ENCODE measurements around the gene KLHDC7B.

The KLHDC7B gene

DNA sequence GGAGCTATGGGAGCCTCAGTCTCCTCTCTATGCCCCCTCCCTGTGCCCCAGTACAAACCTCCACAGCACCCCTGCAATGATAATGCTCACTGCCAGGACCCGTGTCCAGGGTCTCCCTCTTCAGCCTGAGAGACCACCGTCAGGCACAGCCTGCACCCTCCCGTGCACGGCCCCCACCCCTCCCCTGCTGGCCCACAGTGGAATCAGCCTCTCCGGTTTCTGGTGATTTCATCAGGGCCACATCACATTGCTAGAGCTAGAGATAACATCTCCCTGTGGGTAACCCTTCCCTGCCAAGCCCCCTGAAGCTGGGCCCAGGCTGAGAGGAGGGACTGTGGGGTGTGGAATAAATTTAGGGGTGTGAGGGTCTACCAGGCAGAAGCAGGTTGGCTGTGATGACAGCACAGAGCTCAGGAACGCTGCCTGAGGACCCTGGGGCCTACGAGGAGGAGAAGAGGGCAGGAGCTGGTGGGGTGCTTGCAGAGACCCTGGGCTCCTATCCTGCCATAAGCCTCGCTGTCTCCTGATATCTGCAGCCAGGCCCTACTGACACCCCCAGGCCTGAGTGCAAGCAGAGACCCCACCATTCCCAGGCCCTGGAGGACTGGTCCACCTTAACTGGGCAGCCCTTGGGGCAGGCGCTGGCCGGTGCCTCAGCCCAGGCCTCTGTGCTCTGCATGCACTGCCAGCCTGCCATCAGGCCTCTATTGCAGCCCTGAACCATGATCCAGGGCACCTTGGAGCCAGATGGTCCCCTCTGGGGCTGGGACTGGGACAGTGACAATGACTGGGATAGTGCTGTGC is at the start of gene KLHDC7B:
Gene KLHDC7B, plus strand, starts transcription at position 378 of the 804 bp plus-strand sequence. Its CDS starts 345 bp downstream, at position 723.
- in situ Hi-C loops (cut with MboI; ENCODE audit: low sequenced_read_pairs), result no loop called here

DNA sequence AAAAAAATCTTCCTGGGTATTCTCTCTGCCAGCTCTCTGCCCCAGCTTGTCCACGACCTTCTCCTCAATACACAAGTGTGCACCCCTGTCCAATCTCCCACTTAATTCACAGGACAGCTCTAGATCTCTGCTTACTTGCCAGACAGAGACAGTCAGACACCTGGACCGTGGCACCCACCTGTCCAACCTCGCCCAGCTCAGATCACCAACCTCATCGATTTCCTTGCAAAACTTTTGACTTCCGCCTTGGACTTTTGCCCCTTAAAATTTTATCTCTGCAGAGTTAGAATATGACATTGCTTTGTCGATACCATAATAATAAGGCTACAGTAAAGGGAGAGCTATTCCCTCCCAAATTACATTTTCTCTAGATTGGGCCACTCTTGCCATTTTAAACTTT is 48.6 kb upstream of the KLHDC7B start:
- in situ Hi-C loops (cut with MboI; ENCODE audit: low sequenced_read_pairs), result no loop called here

DNA sequence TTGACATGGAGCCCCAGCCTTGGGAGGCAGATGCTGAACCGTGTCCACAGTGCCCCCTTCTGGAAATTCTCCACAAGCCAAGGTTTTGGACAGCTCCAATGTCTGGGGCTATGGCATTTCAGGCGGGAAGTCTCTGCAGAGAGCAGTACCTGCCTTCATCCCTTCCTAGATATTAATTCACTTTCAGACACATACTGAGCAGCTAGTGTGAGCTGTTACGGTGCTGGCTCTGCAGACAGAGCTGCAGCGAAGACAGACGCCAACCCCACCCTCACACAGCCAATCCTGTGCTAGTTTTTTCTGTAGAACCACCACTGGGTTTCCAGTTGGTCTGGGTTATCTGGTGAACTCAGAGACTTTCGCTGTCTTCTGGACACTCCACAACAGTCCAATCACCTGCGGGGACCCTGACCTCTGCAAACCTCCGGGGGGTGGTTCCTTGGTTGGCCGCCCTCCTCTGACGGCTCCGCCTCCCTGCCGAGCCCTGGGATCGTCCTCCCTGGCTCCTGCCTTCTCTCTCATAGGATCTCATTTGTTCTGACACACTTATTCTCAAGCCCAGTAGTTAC is 47.3 kb upstream of the KLHDC7B start:
- in situ Hi-C loops (cut with MboI; ENCODE audit: low sequenced_read_pairs), result no loop called here

DNA sequence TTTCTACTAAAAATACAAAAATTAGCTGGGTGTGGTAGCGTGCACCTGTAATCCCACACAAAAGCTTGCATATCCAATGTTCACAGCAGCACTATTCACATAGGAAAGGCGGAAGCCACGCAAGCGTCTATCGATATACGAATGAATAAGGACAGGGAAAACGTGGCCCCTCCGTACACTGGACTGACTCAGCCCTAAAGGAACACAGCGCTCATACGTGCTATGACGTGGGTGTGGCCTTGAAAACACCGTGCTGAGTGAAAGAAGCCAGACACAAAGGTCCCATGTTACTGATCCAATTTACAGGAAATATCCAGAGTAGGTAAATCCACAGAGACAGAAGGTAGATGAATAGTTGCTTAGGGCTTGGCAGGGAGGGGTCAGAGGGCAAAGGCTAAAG is 45.2 kb upstream of the KLHDC7B start:
- in situ Hi-C loops (cut with MboI; ENCODE audit: low sequenced_read_pairs), result no loop called here

DNA sequence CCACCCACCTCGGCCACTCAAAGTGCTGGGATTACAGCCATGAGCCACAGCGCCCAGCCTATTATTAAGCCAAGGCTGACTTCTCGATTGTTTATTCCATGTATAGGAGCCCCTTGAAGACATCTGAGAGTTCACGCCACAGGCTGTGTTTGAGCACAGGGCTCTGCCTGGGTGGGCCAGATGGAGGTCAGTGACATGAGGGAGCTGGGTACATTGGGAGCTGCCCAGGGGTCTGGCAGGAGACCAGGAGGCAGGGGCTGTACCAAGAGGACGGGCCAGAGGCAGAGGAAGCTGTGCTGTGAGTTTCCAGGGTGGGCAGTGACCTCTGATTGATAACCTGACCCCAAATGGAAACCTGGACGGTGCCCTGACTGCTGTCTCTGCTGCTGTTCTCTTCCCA is 43.6 kb upstream of the KLHDC7B start:
- in situ Hi-C loops (cut with MboI; ENCODE audit: low sequenced_read_pairs), result no loop called here

DNA sequence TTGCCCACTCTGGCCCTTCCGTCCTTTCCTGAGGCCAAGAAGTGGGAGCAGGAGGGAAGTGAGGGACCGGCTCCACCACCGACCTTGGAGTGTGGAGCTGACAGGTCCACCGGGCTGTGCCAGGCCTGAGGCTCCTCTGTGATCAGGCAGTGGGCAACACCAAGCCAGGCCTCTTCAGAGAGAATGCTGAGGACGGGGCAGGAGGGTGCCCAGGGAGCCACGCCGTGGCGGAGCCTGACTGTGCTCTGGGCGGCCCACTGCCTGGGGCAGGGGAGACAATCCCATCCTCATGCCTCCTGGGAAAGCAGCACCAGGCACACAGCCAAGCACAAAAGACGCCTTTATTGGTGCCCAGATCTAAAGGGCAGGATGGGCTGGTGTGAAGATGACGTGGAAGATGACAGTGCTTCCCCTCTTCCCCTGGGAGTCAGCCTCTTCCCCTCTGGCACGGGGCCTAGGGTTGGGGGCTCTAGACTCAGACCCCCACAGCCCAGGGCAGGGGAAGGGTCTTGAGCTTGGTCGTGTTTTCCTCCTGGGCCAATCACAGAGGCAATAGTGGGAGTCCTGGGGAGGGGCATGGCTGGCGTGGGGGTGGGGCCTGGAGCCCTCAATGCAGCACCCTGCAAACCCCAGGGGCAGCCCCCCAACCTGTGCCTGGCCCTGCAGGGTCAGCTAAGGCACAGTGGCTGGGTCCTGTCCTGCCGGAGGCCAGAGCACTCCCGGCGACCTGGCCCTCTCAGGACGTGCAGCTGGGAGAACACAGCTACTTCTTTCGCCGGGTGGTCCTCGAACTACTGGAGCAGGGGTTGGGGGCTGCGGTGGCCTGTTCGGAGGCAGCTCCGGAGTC is 42.8 kb upstream of the KLHDC7B start:
- in situ Hi-C loops (cut with MboI; ENCODE audit: low sequenced_read_pairs), result no loop called here

DNA sequence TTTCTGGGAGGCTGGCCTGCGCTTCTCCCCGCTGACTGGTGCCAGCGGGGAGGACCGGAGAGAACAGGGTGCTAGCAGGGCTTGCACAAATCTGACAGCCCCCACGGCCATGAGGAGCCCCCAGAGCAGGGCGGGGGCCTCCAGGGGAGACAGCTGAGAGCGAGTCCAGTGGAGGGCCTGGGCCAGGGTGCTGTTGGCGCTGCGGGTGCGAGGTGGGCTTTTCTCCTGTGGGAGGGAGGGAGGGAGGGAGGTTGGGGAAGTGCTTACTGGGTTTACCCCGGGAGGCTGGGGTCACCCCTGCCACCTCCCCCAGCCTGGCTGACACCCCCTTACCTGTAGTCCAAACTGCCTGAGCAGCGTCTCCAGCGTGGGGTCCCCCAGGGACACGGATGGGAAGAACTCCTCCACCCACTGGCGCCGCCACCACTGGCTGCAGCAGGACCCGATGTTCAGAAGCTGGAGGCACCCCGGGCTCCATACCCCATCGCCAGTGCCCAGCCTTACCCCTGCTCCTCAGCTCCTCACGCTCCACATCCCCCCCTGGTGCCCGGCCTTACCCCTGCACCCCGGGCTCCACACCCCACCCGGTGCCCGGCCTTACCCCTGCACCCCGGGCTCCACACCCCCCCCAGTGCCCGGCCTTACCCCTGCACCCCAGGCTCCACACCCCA is 42.1 kb upstream of the KLHDC7B start:
- in situ Hi-C loops (cut with MboI; ENCODE audit: low sequenced_read_pairs), result no loop called here

DNA sequence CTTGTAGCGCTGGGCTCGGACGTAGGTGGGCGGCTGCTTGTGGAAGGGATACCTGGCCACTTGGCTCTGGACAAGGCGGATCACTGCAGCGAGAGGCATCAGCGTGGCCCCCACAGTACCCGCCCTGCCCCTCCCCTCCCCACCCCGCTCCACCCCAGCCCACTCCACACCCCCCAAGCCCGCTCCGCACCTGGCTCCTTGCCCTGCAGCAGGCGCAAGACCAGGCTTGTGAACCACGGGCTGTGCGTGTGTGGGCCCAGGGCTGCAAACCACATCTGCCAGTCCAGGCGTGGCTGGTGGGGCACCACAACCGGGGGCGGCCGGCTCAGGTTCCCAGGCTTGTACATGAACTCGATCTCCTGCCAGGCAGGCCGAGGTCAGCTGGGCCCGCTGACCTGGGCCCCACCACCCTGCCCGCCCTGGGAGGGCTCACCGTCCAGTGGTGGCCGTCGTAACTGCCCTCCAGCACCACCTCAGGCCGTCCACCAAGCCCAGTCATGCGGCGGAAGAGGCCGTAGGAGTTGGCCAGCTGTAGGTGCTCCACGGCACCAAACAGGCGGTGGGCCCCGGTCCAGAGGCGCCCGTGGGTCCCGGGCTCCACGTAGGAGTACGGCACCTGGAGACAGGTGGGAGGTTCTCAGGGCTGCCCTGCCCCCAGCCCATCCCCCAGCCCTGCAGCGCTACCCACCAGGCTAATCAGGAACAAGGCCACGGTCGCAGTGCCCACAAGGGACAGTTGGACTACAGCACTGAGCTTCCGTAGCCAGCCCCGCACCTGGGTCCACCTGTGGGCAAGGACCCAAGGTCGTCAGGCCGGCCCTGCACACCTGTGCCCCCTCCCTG is 41.1 kb upstream of the KLHDC7B start:
- in situ Hi-C loops (cut with MboI; ENCODE audit: low sequenced_read_pairs), result no loop called here

DNA sequence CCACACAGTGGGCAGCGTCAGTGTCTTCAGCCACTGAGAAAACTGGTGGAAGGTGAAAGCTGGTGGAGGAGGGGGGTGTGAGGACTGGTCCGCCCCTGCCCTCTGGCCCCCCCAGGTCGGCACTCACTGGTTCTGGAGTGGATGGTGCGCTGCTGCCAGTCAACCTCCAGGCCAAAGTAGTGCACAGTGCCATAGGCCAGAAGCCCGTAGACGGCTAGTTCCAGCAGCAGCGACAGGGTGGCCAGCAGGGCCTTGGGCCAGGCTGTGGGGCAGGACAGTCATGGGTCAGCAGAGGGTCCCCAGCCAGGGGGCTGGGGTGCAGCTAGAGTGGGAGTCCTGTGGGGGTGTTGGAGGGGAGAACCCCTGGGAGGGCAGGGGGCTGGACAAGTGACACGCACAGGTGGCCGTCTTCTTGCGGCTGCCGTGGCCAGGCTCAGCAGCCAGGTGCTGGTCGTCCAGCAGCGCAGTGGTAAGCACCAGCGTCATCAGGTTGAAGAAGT is 40.4 kb upstream of the KLHDC7B start:
- in situ Hi-C loops (cut with MboI; ENCODE audit: low sequenced_read_pairs), result no loop called here

DNA sequence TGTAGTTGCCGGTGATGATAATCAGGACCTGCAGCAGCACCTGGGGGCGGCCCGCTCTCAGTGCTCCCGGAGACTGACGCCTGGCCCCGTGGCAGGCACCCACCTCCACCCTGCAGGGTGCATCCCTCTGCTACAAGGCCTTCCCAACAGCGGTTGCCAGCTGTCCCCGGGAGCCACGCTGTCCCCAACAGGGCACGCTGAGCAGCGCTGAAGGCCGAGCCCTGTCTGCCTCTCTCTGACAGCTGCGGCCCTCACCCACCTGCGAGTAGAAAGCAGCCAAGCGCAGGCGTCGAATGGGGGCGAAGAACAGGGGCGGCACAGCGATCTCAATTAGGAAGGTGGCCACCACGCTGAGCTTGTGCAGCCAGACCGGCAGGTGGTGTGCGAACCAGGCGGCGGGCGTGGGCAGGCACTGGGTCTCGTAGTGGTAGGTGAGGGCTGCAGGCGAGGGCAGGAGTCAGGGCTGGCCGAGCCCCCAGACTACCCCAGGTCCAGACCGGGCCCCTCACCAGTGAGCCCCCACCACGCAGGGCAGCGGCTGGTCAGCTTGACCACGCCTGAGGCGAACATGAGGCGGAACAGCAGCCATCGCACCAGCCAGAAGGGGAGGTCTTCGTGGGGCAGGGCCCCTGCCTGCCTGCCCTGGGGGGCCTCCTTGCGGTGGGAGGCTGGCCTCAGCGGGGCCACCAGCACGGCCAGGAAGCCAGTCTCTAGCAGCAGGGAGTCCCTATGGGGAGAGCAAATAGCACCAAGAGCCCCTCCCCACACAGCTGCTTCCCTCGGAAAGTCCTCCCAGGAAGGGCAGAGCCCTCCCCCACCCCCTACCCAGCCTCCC is 39.7 kb upstream of the KLHDC7B start:
- in situ Hi-C loops (cut with MboI; ENCODE audit: low sequenced_read_pairs), result no loop called here

DNA sequence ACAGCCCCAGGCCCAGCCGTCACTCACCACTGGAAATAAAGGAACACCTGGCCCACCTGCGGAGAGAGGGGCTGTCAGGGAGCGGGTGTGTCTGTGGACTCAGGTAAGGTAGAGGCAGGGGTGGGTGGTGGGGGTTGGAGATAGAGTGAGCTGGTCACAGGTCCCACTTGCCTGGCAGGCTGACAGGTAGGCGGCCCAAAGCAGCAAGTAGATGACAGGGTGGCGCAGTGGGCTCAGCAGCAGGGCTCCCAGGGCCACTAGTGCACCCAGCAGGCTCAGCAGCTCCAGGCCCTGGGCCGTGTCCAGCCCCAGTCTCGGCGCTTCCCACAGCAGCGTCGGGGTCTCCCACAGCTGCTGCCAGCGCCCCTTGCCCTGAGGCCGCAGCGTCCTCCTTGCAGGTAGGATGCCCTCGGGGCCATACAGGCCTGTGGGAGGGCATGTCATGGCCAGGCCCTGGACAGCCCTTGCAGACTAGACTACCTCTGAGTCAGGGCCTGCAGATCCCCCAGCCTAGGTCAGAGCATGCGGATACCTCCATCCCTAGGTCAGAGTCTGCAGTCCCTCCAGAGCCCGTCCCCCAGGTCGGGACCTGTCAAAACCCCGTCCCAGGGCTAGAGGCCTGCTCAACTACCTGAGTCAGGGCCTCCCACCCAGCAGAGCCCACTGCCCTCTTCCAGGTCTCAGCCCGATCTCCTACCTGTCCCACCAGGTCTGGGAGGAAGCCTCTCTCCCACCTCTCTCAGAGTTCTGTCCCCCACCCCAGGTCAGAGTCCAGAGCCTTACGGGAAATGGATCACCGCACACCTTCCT is 38.9 kb upstream of the KLHDC7B start:
- in situ Hi-C loops (cut with MboI; ENCODE audit: low sequenced_read_pairs), result no loop called here

DNA sequence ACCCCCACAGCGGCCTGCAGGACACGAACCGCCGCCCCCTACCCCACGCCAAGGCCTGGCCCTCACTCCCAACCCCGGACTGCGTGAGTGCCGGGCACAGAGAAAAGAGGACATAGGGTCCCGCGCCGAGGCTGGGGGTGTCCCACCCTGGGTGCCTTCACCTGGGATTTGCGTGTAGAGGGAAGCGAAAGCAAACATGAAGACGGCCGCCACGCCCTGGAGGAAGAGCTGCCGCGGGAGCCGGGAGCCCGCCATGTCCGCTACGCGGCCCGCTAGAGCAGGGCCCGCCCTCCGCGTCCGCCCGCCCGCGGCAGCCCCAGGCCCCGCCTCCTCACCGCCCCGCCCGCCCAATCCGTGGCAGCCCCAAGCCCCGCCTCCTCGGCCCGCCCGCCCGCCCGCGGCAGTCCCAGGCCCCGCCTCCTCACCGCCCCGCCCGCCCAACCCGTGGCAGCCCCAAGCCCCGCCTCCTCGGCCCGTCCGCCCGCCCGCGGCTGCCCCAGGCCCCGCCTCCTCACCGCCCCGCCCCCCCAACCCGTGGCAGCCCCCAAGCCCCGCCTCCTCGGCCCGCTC is 38.2 kb upstream of the KLHDC7B start, which contains the start of gene LMF2:
Gene LMF2, minus strand, starts transcription at position 282 of the 570 bp plus-strand sequence. Its CDS starts 27 bp downstream, at position 255.
- in situ Hi-C loops (cut with MboI; ENCODE audit: low sequenced_read_pairs), result no loop called here

DNA sequence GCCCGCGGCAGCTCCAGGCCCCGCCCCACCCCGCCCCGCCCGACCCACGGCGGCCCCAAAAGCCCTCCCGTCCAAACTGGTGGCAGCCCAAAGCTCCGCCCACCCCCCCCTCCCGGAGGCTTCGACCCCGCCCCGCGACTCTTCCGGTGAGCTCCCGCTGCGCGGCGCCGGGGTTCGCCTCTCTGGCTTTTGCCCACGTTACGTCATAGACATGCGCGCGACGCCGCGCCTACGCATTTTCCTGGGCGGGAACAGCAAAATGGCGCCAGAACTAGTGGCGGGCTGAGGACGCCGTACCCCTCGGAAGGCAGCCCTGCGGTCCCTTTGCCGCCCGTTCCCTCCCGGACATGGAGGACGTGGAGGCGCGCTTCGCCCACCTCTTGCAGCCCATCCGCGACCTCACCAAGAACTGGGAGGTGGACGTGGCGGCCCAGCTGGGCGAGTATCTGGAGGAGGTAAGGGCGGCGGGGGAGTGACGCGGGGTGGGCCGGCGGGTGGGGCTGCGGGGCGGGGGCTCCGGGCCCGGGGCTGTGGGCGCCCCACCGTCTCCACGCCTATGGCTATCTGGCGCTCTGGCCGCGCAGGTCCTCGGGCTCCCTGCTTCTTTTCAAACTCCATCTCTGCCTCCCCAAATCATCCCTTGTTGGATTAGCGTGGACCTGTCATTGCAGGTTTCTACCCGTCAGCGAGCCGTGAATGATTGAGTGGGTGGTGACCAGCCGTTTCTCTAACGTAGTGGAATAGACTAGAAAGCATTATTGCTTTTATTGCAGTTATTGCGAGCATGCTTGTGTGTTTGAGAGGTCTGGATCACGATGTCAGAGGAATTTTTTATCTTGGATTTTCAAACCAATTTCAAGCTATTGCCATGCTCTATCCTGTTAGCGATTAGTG is 37.5 kb upstream of the KLHDC7B start, which contains the start of gene NCAPH2:
Gene NCAPH2, plus strand, starts transcription at position 234 of the 894 bp plus-strand sequence. Its CDS starts 114 bp downstream, at position 348.
- in situ Hi-C loops (cut with MboI; ENCODE audit: low sequenced_read_pairs), result no loop called here

DNA sequence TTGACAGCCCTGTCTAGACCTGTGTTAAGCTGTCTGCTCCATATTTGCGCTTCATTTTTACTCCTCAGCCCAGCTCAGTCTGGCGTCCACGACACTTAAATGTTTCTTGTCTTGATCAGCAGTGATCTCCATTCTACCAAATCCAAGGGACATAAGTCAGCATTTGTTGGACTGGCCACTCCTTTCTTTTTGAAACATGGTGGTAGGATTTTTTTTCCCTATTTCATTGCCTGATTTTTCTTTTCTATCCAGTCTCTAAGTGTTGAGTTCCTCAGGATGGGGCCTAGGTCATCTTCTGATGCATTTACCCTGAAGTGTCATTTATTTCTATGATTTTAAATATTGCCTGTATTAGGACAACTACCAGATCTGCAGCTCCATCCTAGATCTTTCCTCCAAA is 36.8 kb upstream of the KLHDC7B start:
- in situ Hi-C loops (cut with MboI; ENCODE audit: low sequenced_read_pairs), result no loop called here

DNA sequence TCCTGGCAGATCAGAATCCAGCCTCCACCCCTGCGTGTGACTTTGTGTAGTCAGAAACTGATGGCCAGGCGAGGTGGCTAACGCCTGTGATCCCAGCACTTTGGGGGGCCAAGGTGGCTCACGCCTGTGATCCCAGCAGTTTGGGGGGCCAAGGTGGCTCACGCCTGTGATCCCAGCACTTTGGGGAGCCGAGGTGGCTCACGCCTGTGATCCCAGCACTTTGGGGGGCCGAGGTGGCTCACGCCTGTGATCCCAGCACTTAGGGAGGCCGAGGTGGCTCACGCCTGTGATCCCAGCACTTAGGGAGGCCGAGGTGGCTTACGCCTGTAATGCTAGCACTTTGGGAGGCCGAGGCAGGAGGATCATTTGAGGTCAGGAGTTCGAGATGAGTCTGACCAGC is 32.5 kb upstream of the KLHDC7B start:
- in situ Hi-C loops (cut with MboI; ENCODE audit: low sequenced_read_pairs), result no loop called here

DNA sequence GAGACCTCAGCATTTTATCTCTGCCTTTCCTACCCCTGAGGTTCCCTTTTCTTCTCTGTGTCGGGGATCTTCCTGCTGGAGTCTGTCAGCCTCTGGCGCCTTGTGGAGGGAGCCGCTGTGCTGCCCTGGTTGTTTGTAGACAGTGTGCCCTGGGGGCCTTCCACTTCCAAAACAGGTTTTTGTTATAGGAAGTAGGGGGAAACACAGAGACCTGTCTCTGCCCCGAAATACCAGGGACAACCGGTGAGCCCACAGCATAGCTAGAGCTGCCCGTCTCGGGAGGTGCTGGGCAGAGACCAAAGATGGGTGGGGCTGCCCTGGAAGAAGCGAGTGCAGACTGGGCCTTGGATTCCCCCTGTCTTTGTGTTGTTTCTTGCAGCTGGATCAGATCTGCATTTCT is 29.6 kb upstream of the KLHDC7B start:
- in situ Hi-C loops (cut with MboI; ENCODE audit: low sequenced_read_pairs), result no loop called here

DNA sequence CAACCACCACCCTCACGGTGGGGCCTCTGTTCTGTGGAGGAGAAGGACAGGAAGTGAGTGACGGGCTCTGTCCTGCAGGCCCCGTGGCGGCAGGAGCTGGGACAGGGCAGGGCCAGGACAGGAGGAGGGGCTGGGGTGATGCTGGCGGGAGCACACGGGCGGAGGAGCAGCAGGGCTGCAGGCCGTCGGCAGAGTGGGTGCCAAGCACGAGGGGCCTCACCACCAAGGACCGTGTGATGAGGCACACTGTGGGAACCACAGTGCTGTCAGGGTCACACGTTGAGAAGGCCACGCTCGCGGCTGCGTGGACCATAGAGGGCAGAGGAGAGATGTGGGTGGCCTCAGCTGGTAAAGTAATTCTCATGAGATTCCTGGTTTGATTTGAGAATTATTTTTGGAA is 28.8 kb upstream of the KLHDC7B start:
- in situ Hi-C loops (cut with MboI; ENCODE audit: low sequenced_read_pairs), result no loop called here
